ENCODE measurements around the gene RGL3.
"Not testable (repeated sequence)": the region's sequence is repeated elsewhere in the genome, so short reads cannot be mapped to it uniquely, and the experiment has no call there.

RGL3 gene

DNA sequence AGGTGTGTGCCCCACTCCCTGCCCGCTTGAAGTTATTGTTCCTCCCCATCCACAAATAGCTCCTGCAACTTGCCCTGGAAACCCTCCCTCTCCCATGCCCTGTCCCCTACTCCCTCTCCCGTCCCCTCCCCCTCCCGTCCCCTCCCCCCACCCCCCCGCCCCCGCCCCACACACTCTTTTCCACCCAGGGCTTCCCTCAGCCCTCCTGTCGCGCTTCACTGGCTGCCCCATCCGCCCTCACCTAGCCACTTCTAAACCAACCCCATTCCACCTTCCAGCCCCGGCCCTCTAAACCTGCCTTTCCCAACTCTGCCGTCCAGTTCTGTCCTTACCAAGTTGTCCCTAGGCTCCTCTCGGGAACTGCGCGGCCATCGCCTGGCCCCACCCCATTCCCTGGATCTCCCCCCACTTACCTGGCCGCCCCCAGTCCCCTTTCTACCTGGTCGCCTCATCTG is 993 bp downstream of the RGL3 start:
- peaks cover 62% of the 10 kb centered on the region for H3K27me3 Mint-ChIP-seq
- no peaks in the 10 kb centered on the region for H3K9me3 Mint-ChIP-seq
- DNase-seq: no peak
- H3K36me3 Mint-ChIP-seq (ENCODE audit: low read depth): no peaks in the 10 kb centered on the region
- H3K4me1 Mint-ChIP-seq (ENCODE audit: low read depth): peaks cover 34% of the 10 kb centered on the region
- H3K27ac Mint-ChIP-seq: no peak overlapping the region
- no peak overlapping the region for H3K4me3 Mint-ChIP-seq

GRCh38 chr19:11416346-11417052 is 2.6 kb downstream of the RGL3 start:
- no peak for DNase-seq
- H3K4me3 Mint-ChIP-seq: no peak overlapping the region
- no peaks in the 10 kb centered on the region for H3K36me3 Mint-ChIP-seq (ENCODE audit: low read depth)
- H3K9me3 Mint-ChIP-seq: no peaks in the 10 kb centered on the region
- H3K27ac Mint-ChIP-seq: no peak overlapping the region
- peaks cover 52% of the 10 kb centered on the region for H3K27me3 Mint-ChIP-seq
- H3K4me1 Mint-ChIP-seq (ENCODE audit: low read depth): peaks cover 18% of the 10 kb centered on the region

- no peaks in the 10 kb centered on the region for H3K36me3 Mint-ChIP-seq (ENCODE audit: low read depth)
- peaks cover 6% of the 10 kb centered on the region for H3K4me1 Mint-ChIP-seq (ENCODE audit: low read depth)
- no peaks in the 10 kb centered on the region for H3K9me3 Mint-ChIP-seq
- H3K4me3 Mint-ChIP-seq: no peak overlapping the region
- no peak for DNase-seq
- H3K27me3 Mint-ChIP-seq: peaks cover 38% of the 10 kb centered on the region
- H3K27ac Mint-ChIP-seq: no peak overlapping the region
Observed at GRCh38 chr19:11414544-11414943, 4.6 kb downstream of the RGL3 start.

- Mint-ChIP-seq H3K27me3 (peaks cover 29% of the 10 kb centered on the region), H3K27ac (no peak overlapping the region)
- DNase-seq: no peak
Observed at GRCh38 chr19:11410682-11411081, 8.4 kb downstream of the RGL3 start.

GRCh38 chr19:11408591-11408990 is 10.5 kb downstream of the RGL3 start:
- H3K27ac Mint-ChIP-seq: no peak overlapping the region
- H3K4me3 Mint-ChIP-seq: no peak overlapping the region
- no peaks in the 10 kb centered on the region for H3K9me3 Mint-ChIP-seq
- H3K27me3 Mint-ChIP-seq: peaks cover 29% of the 10 kb centered on the region
- DNase-seq: no peak
- no peaks in the 10 kb centered on the region for H3K36me3 Mint-ChIP-seq (ENCODE audit: low read depth)
- no peaks in the 10 kb centered on the region for H3K4me1 Mint-ChIP-seq (ENCODE audit: low read depth)

More at GRCh38 chr19:11410682-11411081, 8.4 kb downstream of the RGL3 start:
- Mint-ChIP-seq H3K9me3 (no peaks in the 10 kb centered on the region), H3K4me3 (no peak overlapping the region), H3K4me1 (ENCODE audit: low read depth) (no peaks in the 10 kb centered on the region), H3K36me3 (ENCODE audit: low read depth) (no peaks in the 10 kb centered on the region)

GRCh38 chr19:11406703-11407236 is 12.3 kb downstream of the RGL3 start:
- not testable (repeated sequence) for H3K36me3 Mint-ChIP-seq (ENCODE audit: low read depth); H3K9me3 Mint-ChIP-seq; H3K4me1 Mint-ChIP-seq (ENCODE audit: low read depth); DNase-seq; H3K27ac Mint-ChIP-seq; H3K4me3 Mint-ChIP-seq
- H3K27me3 Mint-ChIP-seq: peaks cover 26% of the 10 kb centered on the region

GRCh38 chr19:11405846-11406643 is 13.1 kb downstream of the RGL3 start:
- no peaks in the 10 kb centered on the region for H3K36me3 Mint-ChIP-seq (ENCODE audit: low read depth)
- H3K4me1 Mint-ChIP-seq (ENCODE audit: low read depth): no peaks in the 10 kb centered on the region
- H3K4me3 Mint-ChIP-seq: no peak overlapping the region
- H3K27me3 Mint-ChIP-seq: peaks cover 24% of the 10 kb centered on the region
- peak; percentile 57 for DNase-seq
- no peak overlapping the region for H3K27ac Mint-ChIP-seq
- H3K9me3 Mint-ChIP-seq: no peaks in the 10 kb centered on the region

GRCh38 chr19:11404588-11405222 is 14.4 kb downstream of the RGL3 start:
- no peak for DNase-seq
- Mint-ChIP-seq H3K27me3 (peaks cover 23% of the 10 kb centered on the region), H3K36me3 (ENCODE audit: low read depth) (no peaks in the 10 kb centered on the region), H3K4me1 (ENCODE audit: low read depth) (no peaks in the 10 kb centered on the region), H3K9me3 (no peaks in the 10 kb centered on the region), H3K27ac (no peak overlapping the region), H3K4me3 (no peak overlapping the region)

DNA sequence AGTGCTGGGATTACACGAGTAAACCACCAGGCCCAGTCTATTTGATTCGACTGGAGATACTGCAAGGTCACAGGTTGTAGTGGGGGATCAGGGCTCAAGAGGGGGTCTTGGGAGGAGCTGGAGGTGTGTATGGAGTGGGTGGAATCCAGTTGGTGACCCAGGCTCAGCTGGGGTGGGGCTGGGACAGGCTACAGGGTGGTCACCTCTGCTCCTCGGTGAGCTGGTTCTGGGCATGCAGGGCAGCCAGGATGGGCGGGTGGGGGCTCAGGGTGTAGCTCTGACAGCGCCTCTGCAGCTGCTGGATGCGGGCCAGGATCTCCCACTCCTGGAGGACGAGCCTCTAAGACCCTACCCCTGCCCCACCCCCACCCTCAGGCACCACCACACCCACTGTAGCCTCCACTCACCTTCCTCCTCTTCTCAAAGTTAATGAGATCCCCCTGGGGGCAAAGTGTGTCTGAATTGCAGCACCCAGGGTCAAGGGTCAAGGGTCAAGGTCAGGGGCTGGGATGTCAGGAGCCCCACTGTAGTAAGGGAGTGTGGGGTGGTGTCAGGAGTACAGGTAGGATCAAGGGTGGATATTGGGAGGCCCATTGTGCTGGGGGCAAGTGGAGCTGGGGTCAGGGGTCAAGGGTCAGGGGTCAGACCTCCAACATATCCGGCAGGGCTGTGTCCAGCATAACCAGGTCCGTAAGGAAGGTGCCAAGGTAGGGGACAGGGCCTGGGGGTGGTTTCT is 17.1 kb downstream of the RGL3 start:
- Mint-ChIP-seq H3K27ac (no peak overlapping the region), H3K36me3 (ENCODE audit: low read depth) (no peaks in the 10 kb centered on the region), H3K9me3 (no peaks in the 10 kb centered on the region), H3K4me1 (ENCODE audit: low read depth) (no peaks in the 10 kb centered on the region), H3K4me3 (no peak overlapping the region), H3K27me3 (peaks cover 6% of the 10 kb centered on the region)
- no peak for DNase-seq

- Mint-ChIP-seq H3K27me3 (peaks cover 3% of the 10 kb centered on the region), H3K4me3 (no peak overlapping the region), H3K36me3 (ENCODE audit: low read depth) (no peaks in the 10 kb centered on the region), H3K4me1 (ENCODE audit: low read depth) (no peaks in the 10 kb centered on the region), H3K9me3 (no peaks in the 10 kb centered on the region), H3K27ac (no peak overlapping the region)
- no peak for DNase-seq
Observed at GRCh38 chr19:11400798-11401197, 18.3 kb downstream of the RGL3 start.

DNA sequence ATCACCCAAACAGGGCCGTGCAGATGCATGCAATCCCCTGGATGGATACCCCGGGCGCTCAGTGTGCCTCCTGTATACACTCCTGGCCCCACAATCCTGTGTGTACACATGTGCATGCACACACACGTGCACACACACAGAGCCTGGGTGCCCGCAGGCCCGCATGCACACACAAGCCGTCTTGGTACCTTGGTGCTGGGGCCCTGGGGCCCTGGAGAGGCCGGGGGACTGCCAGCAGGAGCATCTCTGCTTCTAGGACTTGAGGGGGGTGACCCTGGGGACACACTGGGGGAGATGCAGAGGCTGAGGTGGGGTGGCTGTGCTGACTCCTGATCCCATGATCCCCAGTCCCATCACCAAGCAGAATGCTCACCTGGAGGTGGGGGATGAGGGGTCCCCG is 19.4 kb downstream of the RGL3 start:
- no peaks in the 10 kb centered on the region for H3K9me3 Mint-ChIP-seq
- DNase-seq: no peak
- peaks cover 3% of the 10 kb centered on the region for H3K27me3 Mint-ChIP-seq
- H3K4me1 Mint-ChIP-seq (ENCODE audit: low read depth): no peaks in the 10 kb centered on the region
- no peaks in the 10 kb centered on the region for H3K36me3 Mint-ChIP-seq (ENCODE audit: low read depth)
- H3K4me3 Mint-ChIP-seq: no peak overlapping the region
- H3K27ac Mint-ChIP-seq: no peak overlapping the region

DNA sequence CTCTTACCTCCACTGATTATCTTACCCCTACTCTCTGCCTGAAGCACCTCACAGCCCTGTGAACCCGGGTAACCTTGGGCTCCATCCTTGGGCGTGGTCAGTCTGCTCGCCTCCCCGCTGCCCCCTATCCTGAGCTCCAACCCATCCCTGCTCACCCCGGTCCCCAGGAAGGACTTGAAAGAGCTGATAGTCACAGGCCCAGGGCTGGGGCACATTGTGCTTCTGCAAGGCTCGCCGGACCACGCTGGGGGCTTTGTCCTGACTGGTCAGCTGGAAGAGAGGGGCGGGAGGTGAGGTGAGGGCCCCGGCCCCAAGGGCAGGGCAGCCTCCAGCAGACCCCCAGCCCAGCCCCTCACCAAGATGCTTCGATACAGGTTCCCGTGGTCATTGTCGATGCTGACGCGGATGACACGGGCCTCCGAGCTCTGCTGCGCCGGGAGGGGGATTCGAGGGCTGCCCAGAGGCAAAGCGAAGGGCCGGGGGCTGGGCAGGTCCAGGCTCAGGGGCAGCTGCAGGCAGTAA is 22.0 kb downstream of the RGL3 start:
- DNase-seq: no peak

DNA sequence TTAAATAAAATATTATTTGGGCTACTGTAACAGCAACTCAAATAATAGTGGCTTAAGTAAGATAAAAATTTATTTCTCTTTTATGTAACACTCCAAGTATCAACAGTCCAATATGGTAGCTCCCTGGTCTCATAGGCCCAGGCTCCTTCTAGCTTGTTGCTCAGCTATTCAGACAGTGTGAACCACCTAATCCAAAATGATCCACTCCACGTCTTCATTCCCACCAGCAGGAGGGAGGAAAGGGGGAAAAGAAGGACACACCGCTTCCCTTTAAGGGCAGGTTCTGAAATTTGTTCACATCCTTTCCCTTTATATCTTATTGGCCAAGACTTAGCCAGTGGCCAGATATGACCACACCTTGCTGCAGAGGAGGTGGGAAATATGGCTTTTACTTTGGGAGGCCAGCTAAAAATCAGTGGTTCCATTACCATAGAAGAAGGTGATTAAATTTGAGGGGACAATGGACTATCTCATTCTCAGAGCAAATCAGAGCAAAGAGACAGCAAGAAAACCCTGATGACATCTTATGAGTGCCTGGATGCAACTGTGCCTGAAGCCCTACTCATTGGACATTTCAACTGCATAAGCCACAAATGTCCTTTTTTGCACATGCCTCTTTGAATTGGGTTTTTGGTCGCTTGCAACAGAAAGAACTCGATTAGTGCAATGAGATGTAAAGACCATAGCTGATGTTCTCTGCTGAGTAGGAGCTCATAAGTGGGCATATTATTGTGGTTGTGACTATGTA is 28.0 kb downstream of the RGL3 start:
- Mint-ChIP-seq H3K4me3 (no peak overlapping the region), H3K27me3 (no peaks in the 10 kb centered on the region), H3K4me1 (ENCODE audit: low read depth) (peaks cover 7% of the 10 kb centered on the region), H3K27ac (no peak overlapping the region), H3K9me3 (peaks cover 2% of the 10 kb centered on the region), H3K36me3 (ENCODE audit: low read depth) (no peaks in the 10 kb centered on the region)
- DNase-seq: no peak

More for the DNA sequence above, 22.0 kb downstream of the RGL3 start:
- Mint-ChIP-seq H3K9me3 (no peaks in the 10 kb centered on the region), H3K4me3 (no peak overlapping the region), H3K27me3 (peaks cover 3% of the 10 kb centered on the region), H3K4me1 (ENCODE audit: low read depth) (peaks cover 3% of the 10 kb centered on the region), H3K36me3 (ENCODE audit: low read depth) (no peaks in the 10 kb centered on the region), H3K27ac (no peak overlapping the region)

Data from activated T-cell treated with anti-CD3 and anti-CD28 coated beads, Interleukin-2, amount 50 U/mL, for 24 hours (primary cell).